Smooth muscle cell of the brain vasculature (primary cell): Measurements from ENCODE around the gene LDB2.
"Not testable (repeated sequence)": the region's sequence is repeated elsewhere in the genome, so short reads cannot be mapped to it uniquely, and the experiment has no call there.

Experiments
- DNase-seq: peaks from one replicate; pipeline ENCODE4 v3.0.0-alpha.2; 2012; ENCODE audit warnings: low read depth, low spot score

The LDB2 gene

DNA sequence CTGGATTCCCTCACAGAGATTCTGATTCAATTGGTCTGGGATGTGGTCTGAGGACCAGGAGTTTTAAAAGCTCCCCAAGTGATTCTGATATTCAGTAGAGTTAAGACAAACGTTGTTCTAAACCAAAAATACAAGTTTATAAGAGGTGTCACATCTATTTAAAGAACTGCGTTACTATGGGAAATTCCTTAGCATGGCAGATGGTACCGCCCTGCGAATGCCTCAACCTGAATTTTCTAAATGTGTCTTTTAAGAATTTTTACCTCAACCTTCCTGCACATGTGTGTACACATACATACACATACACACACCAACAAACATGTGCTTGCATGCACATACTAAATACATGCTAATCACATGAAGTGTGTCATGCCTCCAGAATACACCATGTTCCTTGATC lies 343.3 kb downstream of the LDB2 start:
- no peak for DNase-seq

DNA sequence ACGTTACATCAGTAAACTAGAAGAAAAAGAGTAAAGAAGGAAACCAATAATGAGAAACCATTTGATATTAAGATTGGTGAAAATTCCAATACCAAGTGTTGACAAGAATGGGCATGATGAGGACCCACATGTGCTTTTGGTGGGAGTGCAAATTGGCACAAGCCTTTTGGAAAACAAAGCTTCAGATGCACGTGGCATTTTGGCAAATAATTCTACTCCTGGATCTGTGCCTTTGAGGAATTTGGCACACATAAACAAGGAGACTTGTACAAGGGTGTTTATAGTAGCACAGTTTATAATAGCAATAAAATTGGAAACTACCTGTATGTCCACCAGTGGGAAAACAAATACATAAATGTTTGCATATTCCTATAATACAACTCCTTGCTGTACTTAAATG lies 347.9 kb downstream of the LDB2 start:
- DNase-seq, result no peak

DNA sequence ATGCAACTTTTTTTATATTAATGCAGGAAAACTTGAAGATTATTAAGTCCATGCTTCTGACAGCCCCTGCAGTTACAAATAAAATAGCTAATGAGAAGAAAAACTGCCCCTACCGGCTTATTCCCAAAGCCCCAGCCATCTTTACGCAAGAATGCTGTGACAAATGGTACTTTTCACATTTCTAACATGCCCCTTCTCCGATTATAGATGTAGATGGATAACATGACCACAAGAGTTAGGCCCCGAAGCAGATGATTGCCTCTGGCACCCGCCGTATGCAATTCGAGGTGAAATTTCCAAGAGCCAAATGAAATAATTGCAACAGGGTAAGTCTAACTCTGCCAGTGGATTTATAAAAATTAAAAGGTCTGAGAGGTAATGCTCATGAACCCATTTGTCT lies 352.8 kb downstream of the LDB2 start:
- no peak for DNase-seq

DNA sequence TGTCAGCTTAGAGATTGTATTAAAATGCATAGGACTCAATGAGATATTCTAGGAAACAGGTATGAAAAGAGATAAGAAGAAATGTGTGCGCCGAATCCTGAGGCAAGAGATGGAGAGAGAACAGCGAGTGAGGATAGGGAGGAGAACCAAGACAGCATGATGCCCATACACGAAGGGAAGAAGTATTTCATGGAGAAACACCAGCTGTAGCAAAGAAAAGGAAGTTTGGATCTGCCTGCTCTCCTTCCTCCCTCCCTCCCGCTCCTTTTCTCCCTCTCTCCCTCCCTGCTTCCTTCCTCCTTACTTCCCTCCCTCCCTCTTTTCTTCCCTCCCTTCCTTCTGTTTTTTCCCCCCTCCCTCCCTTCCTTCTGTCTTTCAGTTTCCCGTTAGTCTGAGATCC lies 353.6 kb downstream of the LDB2 start:
- DNase-seq, result no peak

DNA sequence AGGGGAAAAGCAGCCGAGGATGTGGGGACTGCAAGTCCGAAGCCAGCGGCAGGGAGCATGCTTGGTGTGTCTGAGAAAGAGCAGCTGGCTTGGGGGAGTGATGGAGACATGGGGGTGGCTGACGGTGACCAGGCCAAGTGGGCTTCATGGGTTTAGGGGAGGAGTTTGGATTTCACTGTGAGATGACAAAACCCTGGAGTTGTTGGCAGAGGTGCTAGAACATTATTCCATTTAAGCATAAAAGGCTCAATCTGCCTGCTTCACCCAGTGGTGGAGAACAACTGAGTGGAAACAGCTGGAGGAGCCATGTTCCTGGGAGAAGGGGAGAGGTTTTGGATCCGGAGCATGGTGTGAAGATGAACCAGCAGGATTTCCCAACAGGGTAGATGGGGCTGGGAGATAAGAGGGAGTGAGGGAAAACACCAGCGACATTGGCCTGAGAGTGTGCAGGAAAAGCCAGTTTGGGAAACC lies 354.2 kb downstream of the LDB2 start:
- DNase-seq, result no peak

DNA sequence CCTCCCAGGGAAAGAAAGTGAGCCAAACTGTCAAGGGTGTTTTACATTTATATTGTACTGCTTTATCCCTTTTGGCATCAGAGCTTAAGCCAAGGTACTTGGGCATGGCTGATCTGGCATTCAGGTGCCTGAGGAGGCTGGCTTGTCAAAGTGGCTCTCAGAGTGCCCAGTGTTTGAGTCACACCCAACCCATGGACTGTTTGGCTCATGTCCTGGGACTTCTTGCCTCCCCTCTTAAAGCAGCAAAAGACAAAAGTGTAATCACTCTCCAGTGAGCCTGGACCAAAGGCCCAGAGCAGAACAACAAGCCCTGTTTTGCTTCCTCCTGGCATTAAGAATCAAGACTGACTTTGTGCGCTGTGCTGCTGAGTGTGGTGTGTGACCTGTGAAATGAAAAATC lies 360.5 kb downstream of the LDB2 start:
- DNase-seq, result no peak

DNA sequence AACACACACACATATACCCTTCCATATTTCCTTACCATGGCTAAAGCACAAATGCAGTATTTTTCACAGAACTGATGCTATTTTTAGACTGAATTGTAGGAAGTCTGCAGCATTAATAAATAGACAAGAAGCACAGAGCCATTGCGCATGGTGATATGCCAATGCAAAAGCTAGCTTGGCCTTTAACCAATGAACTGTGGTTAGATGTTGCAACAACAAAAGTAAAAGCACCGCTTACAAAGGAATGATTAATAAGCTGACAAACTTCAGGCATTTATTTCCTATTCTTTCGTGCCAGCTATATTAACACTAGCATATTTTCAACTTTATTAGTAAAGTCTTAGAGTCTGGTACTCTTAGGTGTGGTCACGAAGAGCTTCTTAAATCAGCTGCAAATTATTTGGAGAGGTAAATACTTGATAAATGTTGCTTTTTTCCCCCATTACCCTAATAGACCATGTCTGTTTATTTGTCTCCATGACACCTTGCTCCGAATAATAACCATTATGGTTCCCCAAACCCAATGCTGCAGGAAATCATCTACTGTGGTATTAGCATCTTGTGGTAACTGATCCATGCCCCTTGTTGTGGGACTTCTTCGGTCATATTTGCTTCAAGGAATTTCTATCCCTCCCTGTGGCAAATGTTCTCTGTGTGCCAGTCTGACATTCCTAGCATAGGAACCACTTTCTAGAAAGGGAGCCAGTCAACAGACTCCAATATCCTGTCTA lies 366.0 kb downstream of the LDB2 start:
- no peak for DNase-seq

DNA sequence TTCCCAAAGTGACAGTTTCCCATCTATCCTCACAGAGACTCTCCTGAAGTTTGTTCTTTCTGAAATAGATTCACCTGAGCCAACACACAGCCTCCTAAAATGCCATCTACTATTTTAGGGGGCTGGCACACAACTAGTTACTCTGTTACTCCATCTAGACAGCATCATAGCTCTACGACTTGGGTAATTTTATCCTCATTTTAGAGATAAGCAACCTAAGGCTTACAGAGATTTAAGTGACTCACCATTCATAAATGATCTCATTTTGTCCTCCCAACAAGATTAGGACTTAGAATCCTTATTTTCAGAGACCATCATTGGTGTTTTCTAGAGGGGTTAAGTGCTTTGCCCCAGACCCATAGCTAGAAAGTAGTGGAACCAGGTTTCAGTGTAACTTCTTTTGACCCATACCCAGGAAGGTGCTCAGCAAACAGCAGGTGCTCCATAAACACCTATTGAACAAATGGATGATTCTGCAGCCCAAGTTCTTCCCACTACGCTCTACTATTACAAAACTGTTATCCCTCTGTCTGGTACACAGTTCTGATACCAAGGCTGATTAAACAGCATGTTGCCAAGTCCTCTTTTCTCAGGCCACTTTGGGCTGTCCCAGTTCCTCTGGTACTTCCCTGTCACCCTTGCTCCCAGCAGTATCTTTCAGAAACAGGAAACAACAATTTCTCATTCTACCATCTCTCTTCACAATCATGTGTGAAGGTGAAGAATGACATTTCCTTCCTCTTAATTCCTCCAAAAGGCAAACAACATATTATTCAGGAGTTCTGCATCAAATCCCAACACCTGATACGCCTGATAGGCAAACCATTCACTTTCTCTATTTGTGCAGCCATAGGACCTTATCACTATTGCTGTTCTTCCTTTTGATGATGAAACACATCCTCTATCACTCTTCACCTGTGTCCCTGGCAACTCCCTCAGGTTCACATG lies 367.5 kb downstream of the LDB2 start:
- DNase-seq, result no peak

DNA sequence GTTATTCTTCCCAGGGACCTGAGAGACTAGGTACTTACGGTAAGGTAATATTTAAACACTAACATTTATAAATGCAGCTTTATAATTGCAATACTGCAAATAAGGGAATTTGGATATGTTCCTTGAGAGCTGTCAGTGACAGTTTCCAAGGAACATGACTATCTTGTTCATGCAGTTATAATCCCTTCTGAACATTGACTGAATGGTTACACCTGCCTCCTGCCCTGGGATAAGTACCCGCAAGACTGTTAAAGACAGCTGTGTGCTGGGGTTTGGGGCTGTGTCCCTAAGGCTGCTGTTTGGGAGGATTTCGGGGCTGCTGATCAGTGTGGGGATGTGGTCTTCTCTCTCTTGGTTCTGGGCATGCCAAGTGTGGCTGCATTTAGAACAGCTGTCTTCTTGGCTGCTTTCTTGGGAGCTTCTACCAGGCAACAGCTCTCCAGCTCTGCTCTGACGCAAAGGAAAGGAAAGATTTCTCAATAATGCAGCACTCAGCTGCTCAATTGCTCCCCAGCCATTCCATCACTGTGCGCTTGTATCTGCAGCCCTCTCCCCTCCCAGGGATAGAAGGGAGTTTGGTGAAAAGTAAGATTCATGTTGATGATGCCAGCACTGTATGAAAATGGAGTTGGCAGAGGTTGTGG lies 373.4 kb downstream of the LDB2 start:
- no peak for DNase-seq

DNA sequence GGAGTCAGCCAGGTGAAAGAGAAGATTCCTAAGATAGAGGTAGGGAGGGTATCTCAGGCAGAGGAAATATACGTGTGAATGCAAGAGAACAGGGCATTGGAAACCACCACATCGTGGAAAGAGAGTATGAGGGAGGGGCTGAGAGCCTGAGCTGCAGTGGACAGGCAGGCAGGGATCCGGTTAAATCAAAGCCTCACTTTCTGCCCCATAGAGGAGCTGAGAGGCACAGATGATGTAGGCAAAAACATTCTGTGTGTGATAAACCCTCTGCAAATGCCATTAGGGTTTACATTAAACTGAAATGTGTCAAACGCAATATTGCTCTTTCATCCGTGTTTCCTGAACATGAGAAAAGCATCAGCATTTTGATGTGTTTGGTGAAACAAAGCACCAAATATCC lies 374.0 kb downstream of the LDB2 start:
- no peak for DNase-seq

DNA sequence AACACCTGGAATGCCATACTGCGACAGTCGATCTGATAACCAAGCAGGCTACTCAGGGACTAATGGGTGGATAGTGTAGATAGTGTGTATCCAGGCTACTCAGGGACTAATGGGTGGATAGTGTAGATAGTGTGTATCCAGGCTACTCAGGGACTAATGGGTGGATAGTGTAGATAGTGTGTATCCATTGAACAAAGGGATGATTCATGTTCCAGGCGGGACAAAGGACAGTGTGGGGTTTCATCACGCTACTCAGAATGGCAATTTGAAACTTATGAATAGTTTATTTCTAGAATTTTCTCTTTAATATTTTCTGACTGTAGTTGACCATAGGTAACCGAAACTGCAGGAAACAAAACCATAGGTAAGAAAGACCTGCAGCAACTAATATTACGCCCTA lies 374.9 kb downstream of the LDB2 start:
- DNase-seq, result not testable (repeated sequence)

DNA sequence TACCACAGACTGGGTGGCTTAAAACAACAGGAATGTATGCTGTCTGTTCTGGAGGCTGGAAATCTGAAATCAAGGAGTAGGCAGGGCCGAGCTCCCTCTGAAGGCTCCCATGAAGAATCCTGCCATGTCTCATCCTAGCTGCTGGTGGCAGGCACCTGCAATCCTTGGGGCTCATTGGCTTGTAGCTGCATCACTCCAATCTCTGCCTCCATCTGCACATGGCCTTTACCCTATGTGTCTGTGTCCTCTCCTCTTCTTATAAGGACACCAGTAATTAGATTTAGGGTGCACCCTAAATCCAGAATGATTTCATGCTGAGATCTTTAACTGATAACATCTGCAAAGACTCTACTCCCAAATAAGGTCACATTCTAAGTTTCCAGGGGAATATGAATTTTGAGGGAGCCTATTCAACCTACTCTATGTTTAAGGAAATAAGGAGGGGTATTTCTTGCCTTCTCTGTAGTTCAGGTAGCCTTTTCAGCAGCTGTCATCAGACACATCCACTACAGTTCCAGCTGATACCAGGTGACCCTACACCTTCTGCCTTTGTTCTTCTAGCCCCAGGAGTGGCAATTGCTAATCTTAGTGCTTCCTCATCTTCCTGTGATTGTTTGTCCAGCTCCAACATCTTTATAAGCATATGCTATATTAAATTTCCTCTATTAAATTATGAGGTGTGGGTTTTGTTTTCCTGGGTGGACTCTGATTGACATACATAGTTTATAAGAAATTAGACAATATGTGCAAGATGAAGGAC lies 377.1 kb downstream of the LDB2 start:
- DNase-seq, result no peak

DNA sequence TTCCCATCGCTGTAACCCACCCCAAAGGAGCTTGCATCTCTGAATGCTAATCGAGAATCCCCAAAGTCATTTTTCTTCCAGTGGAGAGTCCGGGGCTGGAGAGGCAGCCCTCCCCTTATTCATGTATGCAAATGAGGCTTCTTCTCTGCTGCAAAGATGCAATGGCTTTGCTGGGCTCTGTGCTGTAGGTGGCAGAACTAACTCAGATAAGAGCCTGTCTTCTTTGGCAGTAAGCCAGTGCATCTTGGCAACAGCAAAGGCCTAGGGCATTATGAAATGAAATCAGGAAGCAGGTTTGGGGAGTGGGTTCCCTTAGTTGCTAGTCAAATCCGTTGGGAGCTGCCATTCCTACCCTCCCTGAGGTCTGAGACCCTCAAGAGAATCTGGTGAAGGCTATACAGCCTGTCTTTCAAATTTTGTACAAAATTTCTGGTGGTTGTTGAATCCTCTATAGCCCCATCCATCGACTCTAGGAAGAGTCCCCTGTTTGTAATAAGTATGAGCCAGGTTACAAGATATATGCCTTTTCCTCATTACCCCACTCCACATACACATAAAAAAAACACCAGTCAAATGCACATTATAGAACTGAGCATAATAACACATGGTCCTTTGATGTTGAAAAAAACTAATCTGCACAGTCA lies 381.5 kb downstream of the LDB2 start:
- peak; percentile 18 for DNase-seq

DNA sequence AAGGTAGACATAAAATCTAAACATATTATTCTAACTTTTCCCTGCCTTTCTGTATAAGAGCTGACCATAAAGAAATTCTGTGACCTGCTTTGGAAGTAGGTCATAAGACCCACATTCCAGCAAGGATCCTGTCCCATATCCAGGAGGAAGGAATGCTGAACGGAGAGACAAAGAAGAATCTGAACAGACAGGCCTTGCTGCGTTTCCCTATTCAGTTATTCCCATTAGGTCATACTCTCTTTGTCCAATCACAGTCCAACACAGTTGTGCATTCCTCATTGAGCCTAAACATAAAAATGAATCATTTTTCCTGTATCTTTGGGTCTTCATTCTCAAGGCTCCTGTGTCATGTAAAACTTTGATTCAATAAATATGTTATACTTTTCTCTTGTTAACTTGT lies 384.6 kb downstream of the LDB2 start:
- DNase-seq, result no peak

DNA sequence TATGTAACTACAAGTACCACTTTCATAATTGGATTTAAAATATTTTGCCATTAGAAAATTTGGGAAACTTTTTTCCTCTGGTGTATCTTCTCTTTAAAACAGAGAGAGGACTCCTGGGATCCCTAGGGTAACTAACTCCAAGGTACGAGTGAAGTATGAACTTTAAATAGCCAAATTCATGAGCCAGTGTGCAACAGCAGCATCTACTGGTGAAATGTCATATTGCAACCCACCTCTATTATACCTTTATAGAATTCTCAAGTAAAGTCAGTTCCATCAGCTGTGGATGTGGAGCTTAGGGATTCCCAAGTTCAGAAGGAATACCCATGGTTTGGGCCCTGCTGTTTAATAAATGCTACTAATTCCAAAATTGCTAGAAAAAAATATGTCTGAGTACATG lies 389.5 kb downstream of the LDB2 start:
- DNase-seq, result no peak

DNA sequence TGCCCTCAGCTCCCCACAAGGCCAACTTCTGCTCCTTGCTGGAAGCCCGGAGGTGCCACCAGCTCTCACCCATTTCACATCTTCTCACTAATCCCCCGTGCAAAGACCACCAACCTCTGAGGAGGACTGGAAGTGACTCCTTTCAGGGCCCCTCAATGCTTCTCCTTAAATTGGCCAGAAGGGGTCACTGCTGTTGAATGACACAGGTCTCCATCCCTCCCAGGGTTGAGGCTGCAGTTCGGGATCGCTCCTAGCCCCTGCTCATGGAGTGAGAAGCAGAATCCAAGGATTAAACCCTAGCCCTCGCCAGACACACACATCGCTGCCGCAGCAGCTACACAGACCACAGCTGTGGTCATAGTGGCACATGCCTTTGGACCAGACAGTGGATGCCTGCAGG lies 392.7 kb downstream of the LDB2 start:
- DNase-seq, result no peak

DNA sequence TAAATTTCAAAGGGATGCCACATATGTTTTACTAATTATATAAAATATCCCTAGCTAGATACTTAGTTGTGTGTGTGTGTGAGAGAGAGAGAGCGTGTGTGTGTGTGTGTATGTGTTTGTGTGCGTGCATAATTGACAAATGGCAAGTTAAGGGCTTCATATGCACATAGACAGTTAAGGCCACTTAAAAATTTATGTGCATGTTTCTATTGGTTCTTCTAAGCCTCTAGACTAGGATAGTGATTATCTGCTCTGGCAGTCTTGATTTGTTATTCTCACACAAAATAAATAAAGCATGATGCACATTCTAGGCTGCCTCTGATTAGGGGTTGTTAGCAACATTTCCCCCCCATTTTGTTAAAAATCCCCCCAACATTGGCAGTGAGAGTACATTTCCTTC lies 393.2 kb downstream of the LDB2 start:
- DNase-seq, result no peak

DNA sequence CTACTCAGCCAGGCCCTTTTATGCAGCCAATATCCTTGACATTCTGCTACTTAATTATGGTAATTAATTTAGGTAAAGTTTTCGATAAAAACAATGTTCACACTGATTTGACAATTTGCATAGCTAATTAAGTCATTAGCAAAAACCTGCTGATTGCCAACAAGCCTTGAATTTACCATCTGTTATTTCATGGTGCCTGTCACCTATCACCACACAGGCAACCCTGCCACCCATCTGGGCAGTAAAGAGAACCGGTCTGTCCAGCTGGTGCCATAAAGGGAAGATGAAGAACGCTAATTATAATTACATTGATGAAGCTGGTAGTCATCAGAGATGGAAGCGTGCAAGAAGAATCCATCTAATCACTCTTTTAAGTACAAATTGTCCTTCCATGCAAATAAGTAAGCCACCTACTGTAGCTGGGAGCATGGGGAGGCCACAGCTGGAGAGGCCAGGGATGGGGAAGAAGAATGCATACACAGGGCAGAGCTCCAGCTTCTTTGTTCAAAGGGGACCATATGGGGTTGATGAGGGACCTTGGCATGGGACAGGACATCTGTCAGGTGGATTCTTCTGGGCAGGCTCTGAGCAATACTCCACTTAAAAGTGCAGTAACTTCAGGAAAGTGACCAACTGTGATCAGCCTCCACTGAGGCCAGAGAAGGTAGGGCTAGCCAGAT lies 394.9 kb downstream of the LDB2 start:
- no peak for DNase-seq

DNA sequence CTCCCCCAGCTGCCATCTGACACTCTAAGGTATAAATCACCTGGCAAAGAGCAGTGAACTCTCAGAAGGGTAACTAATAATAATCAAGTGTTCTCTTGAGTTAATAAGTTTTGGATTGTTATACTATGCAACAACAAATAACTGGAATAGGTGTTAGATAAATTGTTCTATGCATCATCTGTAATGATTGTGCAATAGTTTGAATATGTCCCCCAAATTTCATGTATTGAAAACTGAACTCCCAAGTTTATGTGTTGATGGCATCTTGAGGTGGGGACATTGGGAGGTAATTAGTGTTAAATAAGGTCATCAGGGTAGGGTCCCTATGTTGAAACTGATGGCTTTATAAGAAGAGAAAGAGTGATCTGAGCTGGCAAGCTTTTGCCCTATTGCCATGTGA lies 399.5 kb downstream of the LDB2 start:
- no peak for DNase-seq

DNA sequence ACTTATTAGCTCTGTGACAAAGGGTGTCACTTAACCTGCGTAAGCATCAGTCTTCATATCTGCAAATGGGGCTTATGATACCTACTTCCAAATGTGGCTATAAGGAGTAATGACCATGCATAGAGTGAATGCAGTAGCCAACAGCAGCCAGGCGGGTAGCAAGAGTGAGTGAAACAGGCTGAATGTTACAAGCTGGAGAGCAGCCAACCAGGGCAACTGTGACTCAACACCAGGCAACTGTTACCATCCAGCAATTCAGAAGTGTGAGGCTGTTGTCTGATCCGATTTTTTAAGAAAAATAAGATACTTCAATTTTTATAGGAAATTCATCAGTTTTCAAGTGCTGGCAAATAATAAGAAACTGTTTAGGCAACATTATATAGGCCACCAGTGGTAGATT lies 401.9 kb downstream of the LDB2 start:
- DNase-seq, result no peak

DNA sequence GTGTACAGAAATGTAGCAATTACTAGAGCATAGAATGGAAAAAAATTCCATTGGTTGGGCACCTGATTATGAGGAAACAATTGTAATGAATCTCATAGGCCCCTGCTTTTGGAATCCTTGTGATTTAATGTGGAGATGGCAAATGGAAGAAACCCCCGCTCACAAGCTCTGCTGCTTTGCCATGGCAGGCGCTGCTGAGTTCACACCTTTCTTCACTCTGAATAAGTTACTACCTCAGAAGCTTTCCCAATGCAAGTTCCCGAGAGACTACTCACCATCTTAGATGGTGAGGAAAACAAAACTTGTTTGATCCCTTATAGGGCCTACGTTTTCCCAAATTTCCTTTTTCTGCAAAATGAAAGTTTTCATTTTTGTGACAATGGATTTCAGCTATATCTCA lies 405.6 kb downstream of the LDB2 start:
- no peak for DNase-seq
